K562 (cell line): ENCODE data around the gene POFUT2. TPM values are rescaled to one million over a fixed set of nuclear protein-coding genes. Genes with fewer than 3 reads are reported as not detected.

Source experiments
- ATAC-seq: fragments of 200-7000 bp; cut with Tn5 transposase; 3 replicates; pipeline ENCODE4 v1.9.1; 2020; ENCODE audit warnings: moderate library complexity
- BruUV-seq: library from RNA; stranded (reverse); fragments of 400-500 nt; replicated peaks from 2 replicates; lab custom pipeline; 2021; lab: Mats Ljungman, UMichigan
- CTCF ChIA-PET: fragments of 300-600 bp; formaldehyde crosslinking; extraction: SDS; loops from one replicate; lab custom pipeline; 2021; ENCODE audit warnings: low intra/inter-chr PET ratio; lab: Yijun Ruan, JAX
- POLR2A ChIA-PET: fragments of 300-600, 350-650 bp; sonication (Branson Sonifier 250); formaldehyde crosslinking; extraction: SDS; loops from one replicate; lab custom pipeline; 2021; ENCODE audit warnings: antibody characterized with exemption, inconsistent platforms; lab: Yijun Ruan, JAX
- DNase-seq, 4 experiments: peaks; one replicate each; pipeline versions ENCODE4 v3.0.0 to v3.0.0-alpha.2; 2011 to 2018; ENCODE audit warnings: low spot score in 3 of 4, mixed read lengths in 3 of 4; ENCODE audit errors: extremely low read depth in 1 of 4
- FAIRE-seq: peaks from 2 replicates; lab custom pipeline; 2011; peaks lifted over from hg19 to GRCh38; lab: Jason Lieb, UNC
- H2AFZ ChIP-seq: 2 replicates; pipeline ENCODE4 v1.6.0; 2011; ENCODE audit warnings: low read depth, low read length, control low read depth, inconsistent platforms
- H3K27ac ChIP-seq: fragments of 200-600 bp; 3 replicates; pipeline ENCODE4 v1.8.0; 2011; ENCODE audit warnings: low read depth, mild to moderate bottlenecking, control low read depth, inconsistent platforms, low read length, moderate library complexity, mixed read lengths; ENCODE audit errors: extremely low read depth
- H3K27me3 ChIP-seq, 2 experiments: fragments of 300-600 bp in 1 of 2; 2 replicates in 1 of 2; 3 replicates in 1 of 2; pipeline versions ENCODE4 v1.6.0 to v1.8.0; 2011; ENCODE audit warnings: inconsistent platforms in 2 of 2, low read length in 2 of 2, mild to moderate bottlenecking in 1 of 2, mixed read lengths in 1 of 2, moderate library complexity in 1 of 2; ENCODE audit not compliant: control insufficient read depth in 2 of 2, insufficient read depth in 2 of 2
- H3K36me3 ChIP-seq: fragments of 300-600 bp; 3 replicates; pipeline ENCODE4 v1.8.0; 2011; ENCODE audit warnings: mild to moderate bottlenecking, low read length, inconsistent platforms; ENCODE audit not compliant: control insufficient read depth, insufficient read depth
- H3K4me1 ChIP-seq, 2 experiments: fragments of 200-600 bp in 1 of 2; replicated peaks in 1 of 2; 2 replicates in 1 of 2; 3 replicates in 1 of 2; pipeline versions ENCODE4 v1.5.1 to v1.8.0; 2011; ENCODE audit warnings: inconsistent platforms in 2 of 2, low read length in 2 of 2, mild to moderate bottlenecking in 1 of 2, mixed read lengths in 1 of 2, moderate library complexity in 1 of 2; ENCODE audit not compliant: control insufficient read depth in 2 of 2, insufficient read depth in 2 of 2
- H3K4me2 ChIP-seq: 2 replicates; pipeline ENCODE4 v1.6.1; 2011; ENCODE audit warnings: low read length, control low read depth, inconsistent platforms, mixed read lengths; ENCODE audit not compliant: insufficient read depth
- H3K4me3 ChIP-seq: fragments of 200-600 bp; sonication (generic), shearing (Covaris generic); 2 replicates; pipeline ENCODE4 v1.5.1; 2016; ENCODE audit warnings: control low read depth, inconsistent platforms
- H3K79me2 ChIP-seq: fragments of 200-600 bp; 3 replicates; pipeline ENCODE4 v1.8.0; 2011; ENCODE audit warnings: low read length, inconsistent platforms; ENCODE audit not compliant: control insufficient read depth, insufficient read depth
- H3K9ac ChIP-seq, 2 experiments: 2 replicates each; pipeline versions ENCODE4 v1.6.0 to v1.6.1; 2011; ENCODE audit warnings: low read depth in 2 of 2, low read length in 2 of 2, control low read depth in 1 of 2, inconsistent platforms in 1 of 2, mild to moderate bottlenecking in 1 of 2, mixed read lengths in 1 of 2; ENCODE audit not compliant: insufficient read depth in 1 of 2
- H3K9me1 ChIP-seq: one replicate; pipeline ENCODE4 v1.6.0; 2011; ENCODE audit warnings: inconsistent platforms, mild to moderate bottlenecking, low read length, moderate library complexity; ENCODE audit not compliant: control insufficient read depth, insufficient read depth
- H3K9me3 ChIP-seq: replicated peaks from 2 replicates; pipeline ENCODE4 v1.5.1; 2011; ENCODE audit warnings: low read depth, low read length, inconsistent platforms; ENCODE audit not compliant: control insufficient read depth, insufficient read depth
- H4K20me1 ChIP-seq: replicated peaks from 2 replicates; pipeline ENCODE4 v1.6.1; 2011; ENCODE audit warnings: low read length, inconsistent platforms, mixed read lengths; ENCODE audit not compliant: control insufficient read depth, insufficient read depth
- ESRRA ChIP-seq: fragments of 450-650 bp; IDR thresholded peaks from 2 replicates; pipeline ENCODE4 v1.6.1; 2014; ENCODE audit warnings: low read depth, mild to moderate bottlenecking, moderate library complexity, borderline replicate concordance
- GABPA ChIP-seq: fragments of 200-800 bp; sonication (Bioruptor generic); conservative IDR thresholded peaks from 2 replicates; pipeline ENCODE4 v1.6.1; 2016; ENCODE audit warnings: low read depth, missing genetic modification characterization, missing compliant biosample characterization
- ILF3 ChIP-seq: fragments of 450-650 bp; IDR thresholded peaks from 2 replicates; pipeline ENCODE4 v1.6.1; 2018; ENCODE audit warnings: antibody characterized with exemption, mild to moderate bottlenecking, moderate library complexity, borderline replicate concordance
- MAFF ChIP-seq: IDR thresholded peaks from 2 replicates; pipeline ENCODE4 v1.6.1; 2012; ENCODE audit warnings: low read length, improper control_type of control experiment
- MED1 ChIP-seq: sonication (generic); formaldehyde crosslinking; IDR thresholded peaks from 2 replicates; pipeline ENCODE4 v1.8.1; 2023; ENCODE audit warnings: missing genetic modification reagents, borderline replicate concordance
- SLC30A9 ChIP-seq: fragments of 250-450 bp; sonication (Bioruptor Pico); IDR thresholded peaks from 2 replicates; pipeline ENCODE4 v1.8.0; 2022; ENCODE audit warnings: mild to moderate bottlenecking, moderate library complexity
- SMAD3 ChIP-seq: fragments of 450-650 bp; formaldehyde crosslinking; conservative IDR thresholded peaks from 2 replicates; pipeline ENCODE4 v1.4.0; 2020; ENCODE audit warnings: mild to moderate bottlenecking
- TAF1 ChIP-seq: IDR thresholded peaks from 2 replicates; pipeline ENCODE4 v1.6.1; 2011; ENCODE audit warnings: mild to moderate bottlenecking, low read length, moderate library complexity; ENCODE audit not compliant: insufficient read depth, control insufficient read depth, severe bottlenecking; ENCODE audit errors: extremely low read depth
- ZBED1 ChIP-seq: IDR thresholded peaks from 2 replicates; pipeline ENCODE4 v1.6.1; 2014
- ZNF140 ChIP-seq: fragments of 250-450 bp; sonication (Bioruptor Pico); IDR thresholded peaks from 2 replicates; pipeline ENCODE4 v1.8.0; 2021; ENCODE audit warnings: moderate library complexity, mild to moderate bottlenecking, inconsistent platforms
- ZNF644 ChIP-seq: fragments of 200-800 bp; sonication (Bioruptor generic); IDR thresholded peaks from 2 replicates; pipeline ENCODE4 v1.6.1; 2016; ENCODE audit warnings: low read depth, missing genetic modification characterization, missing compliant biosample characterization
- WGBS: fragments of 100-300 bp; shearing (Covaris generic); methylation state at CpG from one replicate; pipeline ENCODE4 v1.1.6; 2016; ENCODE audit warnings: low coverage, mixed read lengths; ENCODE audit not compliant: insufficient coverage; ENCODE audit errors: missing lambda C conversion rate; 5-methylcytosine and 5-hydroxymethylcytosine counted together
- in situ Hi-C: fragments of 300-500 bp; cut with MboI; formaldehyde crosslinking; loops from 4 replicates; pipeline ENCODE4 v1.15.0; 2018; ENCODE audit warnings: inconsistent platforms, mixed read lengths
- intact Hi-C: fragments of 100-400 bp; cut with micrococcal nuclease; formaldehyde crosslinking; loops from 2 replicates; pipeline ENCODE4 v1.14.2; 2022
- polyA plus RNA-seq, 8 experiments: library from polyadenylated mRNA; depleted of rRNA in 4 of 8; stranded (reverse) in 5 of 8; unstranded in 3 of 8; fragments of >200 nt; fragmentation: Nextera tagmentation in 2 of 8; fragmentation: Illumina TruSeq in 1 of 8; extraction: Ambion mirVana in 2 of 8; extraction: Trizol in 1 of 8; gene quantifications; 2 replicates each; pipeline versions ENCODE4 v1.2.1 to v1.2.3, GENCODE V29; 2011 to 2014; ENCODE audit warnings: inconsistent platforms in 1 of 8, missing spikeins in 1 of 8
- total RNA-seq, 7 experiments: library from RNA; depleted of rRNA in 6 of 7; stranded (reverse); fragments of >200 nt in 6 of 7; fragmentation: Illumina TruSeq in 2 of 7; extraction: Trizol in 2 of 7; gene quantifications; 2 replicates each; pipeline versions ENCODE4 v1.2.1 to v1.2.3, GENCODE V29; 2011 to 2021; ENCODE audit warnings: low replicate concordance in 1 of 7
- TF ChIP-seq, protein P1 (sequence below): fragments of 450-650 bp; formaldehyde crosslinking; IDR thresholded peaks from 2 replicates; pipeline ENCODE4 v1.4.0; 2022; ENCODE audit warnings: missing genetic modification characterization
- TF ChIP-seq, protein P2 (sequence below): sonication (generic); formaldehyde crosslinking; IDR thresholded peaks from 2 replicates; pipeline ENCODE4 v1.8.0; 2022; ENCODE audit warnings: mild to moderate bottlenecking, missing genetic modification reagents

POFUT2 gene
- total and polyA plus RNA-seq, 9 of the 15 experiments (the other 6 are each of a cell fraction or from before 2014, with no cell fraction given): 1.1 to 24.2 (median 11.0) TPM

DNA sequence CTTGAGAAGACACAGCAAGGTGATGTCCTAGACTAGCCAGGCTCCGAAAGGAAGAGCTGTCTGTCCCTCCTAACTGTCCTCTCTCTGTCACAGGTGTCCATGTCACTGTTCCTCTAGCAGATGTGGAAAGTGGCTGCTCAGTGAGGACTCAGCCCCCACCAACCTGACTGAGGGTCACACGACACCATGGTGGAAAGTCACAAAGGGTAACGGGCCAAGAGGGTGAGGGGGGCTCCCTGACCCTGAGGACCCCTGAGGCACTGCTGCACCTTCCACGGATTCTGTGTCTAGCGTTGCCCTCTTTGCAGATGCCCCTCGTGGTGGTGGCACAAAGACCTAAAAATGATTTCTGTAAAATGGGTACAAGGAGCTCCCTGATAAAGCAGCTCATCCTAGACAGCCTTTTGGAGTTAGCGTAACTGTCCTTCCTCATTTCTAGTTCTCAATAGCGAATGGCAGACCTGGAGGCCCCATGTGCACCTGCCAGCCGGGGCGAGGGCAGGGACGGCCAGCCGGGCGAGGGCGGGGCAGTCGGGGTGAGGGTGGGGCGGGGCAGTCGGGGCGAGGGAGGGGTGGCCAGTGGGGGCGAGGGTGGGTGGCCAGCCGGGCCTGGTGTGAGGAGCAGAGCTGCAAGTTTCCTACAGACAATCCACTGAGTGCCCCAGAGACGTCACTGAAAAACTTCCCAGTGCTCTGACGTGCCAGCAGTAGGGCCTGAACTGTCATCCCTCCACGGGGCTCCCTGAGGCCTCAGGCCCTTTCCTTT, 23.4 kb downstream of the POFUT2 start:
- TF ChIP-seq SLC30A9 (CRISPR knock-in tag) (no peak), ESRRA (peak; percentile 79)
- ChIA-PET POLR2A (interaction anchor here (0.5 to 1.5 kb wide), 7 partner anchors 8 to 241 kb away, joined by 3 to 6 read pairs (median 3); no protein-coding TSS in a partner anchor), CTCF (no interaction called here)
- DNase-seq (no peak), FAIRE-seq (no peak), ATAC-seq (no peak)
- Histone ChIP-seq H3K9ac (no peak overlapping the region), H3K9me3 (no peaks in the 10 kb centered on the region), H2AFZ (no peak overlapping the region), H4K20me1 (no peaks in the 10 kb centered on the region), H3K27ac (no peak overlapping the region), H3K4me2 (no peak overlapping the region), H3K9me1 (no peaks in the 10 kb centered on the region), H3K79me2 (no peaks in the 10 kb centered on the region), H3K27me3 (peaks cover 2 to 3% of the 10 kb centered on the region in 2 experiments; a peak in 2 of 5 replicates), H3K4me1 (peaks cover 0 to 6% of the 10 kb centered on the region in 2 experiments; a peak in 1 of 5 replicates), H3K36me3 (peaks cover 35% of the 10 kb centered on the region; the same call in 2 of the 3 replicates), H3K4me3 (no peak overlapping the region)
- intact Hi-C loops (no loop called here), in situ Hi-C loops (no loop called here)
- no TSS peak for BruUV-seq
- 86% methylated on average over 19 of the region's 23 CpGs for WGBS

DNA sequence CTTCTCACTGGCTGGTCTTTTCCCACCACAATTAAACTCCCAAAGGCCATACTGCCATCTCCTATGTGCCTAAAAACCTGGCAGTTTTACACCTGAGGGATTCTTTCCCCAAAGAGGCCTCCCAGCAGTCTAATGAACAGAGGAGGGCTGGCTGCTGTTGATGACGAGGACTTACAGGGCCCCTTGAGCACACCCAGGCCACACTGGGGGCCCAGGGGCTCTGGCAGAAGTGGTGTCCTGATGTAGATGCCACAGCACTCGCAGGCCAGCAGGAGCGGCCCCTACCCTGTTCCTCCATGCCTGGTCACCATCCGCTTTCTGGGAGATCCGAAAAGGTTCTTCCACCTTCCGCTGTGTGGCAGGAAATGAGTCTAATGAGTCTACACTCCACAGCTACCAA, 24.2 kb downstream of the POFUT2 start:
- peaks cover 1% of the 10 kb centered on the region; the same call in 1 of the 2 replicates for H4K20me1 ChIP-seq
- no peaks in the 10 kb centered on the region for H3K9me1 ChIP-seq
- ATAC-seq (no peak), FAIRE-seq (no peak), DNase-seq (no peak)
- H3K4me2 ChIP-seq: no peak overlapping the region
- no peaks in the 10 kb centered on the region for H3K79me2 ChIP-seq
- WGBS: 84% methylated on average over 6 of the region's 6 CpGs
- no peak overlapping the region for H3K4me3 ChIP-seq
- POLR2A ChIA-PET: interaction anchor here (0.7 to 1.3 kb wide), 3 partner anchors 12 to 125 kb away, joined by 3 to 5 read pairs (median 3); no protein-coding TSS in a partner anchor
- H3K27me3 ChIP-seq: peaks cover 10% of the 10 kb centered on the region in 2 experiments; a peak in 3 of 5 replicates
- H3K9me3 ChIP-seq: no peaks in the 10 kb centered on the region
- in situ Hi-C loops (no loop called here), intact Hi-C loops (no loop called here)
- BruUV-seq: no TSS peak
- H2AFZ ChIP-seq: no peak overlapping the region
- no peak overlapping the region for H3K27ac ChIP-seq
- CTCF ChIA-PET: no interaction called here
- H3K36me3 ChIP-seq: peaks cover 35% of the 10 kb centered on the region; the same call in 2 of the 3 replicates
- peaks cover 0 to 6% of the 10 kb centered on the region in 2 experiments; a peak in 1 of 5 replicates for H3K4me1 ChIP-seq
- H3K9ac ChIP-seq: no peak overlapping the region
- TF ChIP-seq MED1 (CRISPR knock-in tag): no peak
- TF ChIP-seq TAF1: no peak
- no peak for TF ChIP-seq ZNF140
- TF ChIP-seq, protein P1, sequence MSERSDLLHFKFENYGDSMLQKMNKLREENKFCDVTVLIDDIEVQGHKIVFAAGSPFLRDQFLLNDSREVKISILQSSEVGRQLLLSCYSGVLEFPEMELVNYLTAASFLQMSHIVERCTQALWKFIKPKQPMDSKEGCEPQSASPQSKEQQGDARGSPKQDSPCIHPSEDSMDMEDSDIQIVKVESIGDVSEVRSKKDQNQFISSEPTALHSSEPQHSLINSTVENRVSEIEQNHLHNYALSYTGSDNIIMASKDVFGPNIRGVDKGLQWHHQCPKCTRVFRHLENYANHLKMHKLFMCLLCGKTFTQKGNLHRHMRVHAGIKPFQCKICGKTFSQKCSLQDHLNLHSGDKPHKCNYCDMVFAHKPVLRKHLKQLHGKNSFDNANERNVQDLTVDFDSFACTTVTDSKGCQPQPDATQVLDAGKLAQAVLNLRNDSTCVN (CRISPR knock-in tag): no peak
- no peak for TF ChIP-seq SMAD3
- TF ChIP-seq ZNF644 (tag): no peak
- TF ChIP-seq ILF3: no peak
- no peak for TF ChIP-seq MAFF
- no peak for TF ChIP-seq ZBED1
- TF ChIP-seq, protein P2, sequence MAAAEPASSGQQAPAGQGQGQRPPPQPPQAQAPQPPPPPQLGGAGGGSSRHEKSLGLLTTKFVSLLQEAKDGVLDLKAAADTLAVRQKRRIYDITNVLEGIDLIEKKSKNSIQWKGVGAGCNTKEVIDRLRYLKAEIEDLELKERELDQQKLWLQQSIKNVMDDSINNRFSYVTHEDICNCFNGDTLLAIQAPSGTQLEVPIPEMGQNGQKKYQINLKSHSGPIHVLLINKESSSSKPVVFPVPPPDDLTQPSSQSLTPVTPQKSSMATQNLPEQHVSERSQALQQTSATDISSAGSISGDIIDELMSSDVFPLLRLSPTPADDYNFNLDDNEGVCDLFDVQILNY: no peak
- no peak for TF ChIP-seq GABPA (tag)
